Effector memory CD4-positive, alpha-beta T cell (primary cell): Measurements from ENCODE around the gene SUSD6.

ENCODE experiments used
- DNase-seq, 3 donors: peaks; one replicate each; pipeline ENCODE4 v3.0.0-alpha.2; 2020
- H3K27ac ChIP-seq: 2 replicates; pipeline ENCODE4 v1.7.0; 2013; ENCODE audit warnings: mild to moderate bottlenecking, low read length, moderate library complexity; ENCODE audit not compliant: insufficient read depth, poor library complexity, severe bottlenecking
- H3K27me3 ChIP-seq: replicated peaks from 2 replicates; pipeline ENCODE4 v1.7.0; 2013; ENCODE audit warnings: mild to moderate bottlenecking, low read length; ENCODE audit not compliant: insufficient read depth, control insufficient read depth, poor library complexity, severe bottlenecking
- H3K36me3 ChIP-seq: 2 replicates; pipeline ENCODE4 v1.7.0; 2013; ENCODE audit warnings: mild to moderate bottlenecking, low read length, moderate library complexity; ENCODE audit not compliant: control insufficient read depth, insufficient read depth
- H3K4me1 ChIP-seq: 2 replicates; pipeline ENCODE4 v1.7.0; 2013; ENCODE audit warnings: low read length, mild to moderate bottlenecking; ENCODE audit not compliant: control insufficient read depth, insufficient read depth, poor library complexity, severe bottlenecking
- H3K4me3 ChIP-seq: 2 replicates; pipeline ENCODE4 v1.7.0; 2013; ENCODE audit warnings: low read length, low read depth, mild to moderate bottlenecking; ENCODE audit not compliant: insufficient read depth, poor library complexity, severe bottlenecking
- H3K9me3 ChIP-seq: 2 replicates; pipeline ENCODE4 v1.7.0; 2013; ENCODE audit warnings: mild to moderate bottlenecking, low read length, moderate library complexity; ENCODE audit not compliant: control insufficient read depth

Gene SUSD6

GRCh38 chr14:69676723-69677122, 65.3 kb downstream of the SUSD6 start:
- peaks cover 43% of the 10 kb centered on the region for H3K4me1 ChIP-seq
- H3K4me3 ChIP-seq = no peak overlapping the region
- H3K36me3 ChIP-seq = no peaks in the 10 kb centered on the region
- no peak for DNase-seq
- H3K27me3 ChIP-seq = no peaks in the 10 kb centered on the region
- H3K9me3 ChIP-seq = no peaks in the 10 kb centered on the region
- no peak overlapping the region for H3K27ac ChIP-seq

DNA sequence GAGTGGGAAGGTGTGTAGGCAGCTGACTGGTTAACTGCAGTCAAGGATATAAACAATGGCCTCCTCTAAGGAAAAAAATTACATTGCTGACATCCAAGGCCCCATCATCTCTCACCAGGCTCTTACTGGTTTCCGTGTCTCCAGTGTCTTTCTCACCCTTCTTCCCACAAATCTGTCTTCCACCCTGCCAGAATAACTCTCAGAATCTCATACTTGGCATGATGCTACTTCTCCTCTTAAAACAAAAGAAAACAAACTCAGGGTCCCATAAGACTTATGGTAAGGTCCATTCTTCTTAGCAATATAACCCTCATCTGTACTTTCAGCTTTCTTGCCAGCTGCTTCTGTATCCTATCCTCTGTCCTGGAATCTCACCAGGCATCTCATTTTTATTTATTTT, 68.9 kb downstream of the SUSD6 start:
- Histone ChIP-seq H3K4me3 (no peak overlapping the region), H3K9me3 (no peaks in the 10 kb centered on the region), H3K27ac (no peak overlapping the region), H3K27me3 (no peaks in the 10 kb centered on the region), H3K36me3 (no peaks in the 10 kb centered on the region), H3K4me1 (peaks cover 41% of the 10 kb centered on the region)
- DNase-seq = no peak

GRCh38 chr14:69682136-69682535, 70.7 kb downstream of the SUSD6 start:
- no peaks in the 10 kb centered on the region for H3K9me3 ChIP-seq
- H3K36me3 ChIP-seq = no peaks in the 10 kb centered on the region
- no peak overlapping the region for H3K27ac ChIP-seq
- H3K4me1 ChIP-seq = peaks cover 41% of the 10 kb centered on the region
- DNase-seq = no peak
- H3K4me3 ChIP-seq = no peak overlapping the region
- H3K27me3 ChIP-seq = no peaks in the 10 kb centered on the region

GRCh38 chr14:69682621-69683263, 71.3 kb downstream of the SUSD6 start:
- peaks cover 43% of the 10 kb centered on the region for H3K4me1 ChIP-seq
- no peak overlapping the region for H3K27ac ChIP-seq
- H3K4me3 ChIP-seq = no peak overlapping the region
- no peaks in the 10 kb centered on the region for H3K36me3 ChIP-seq
- H3K27me3 ChIP-seq = no peaks in the 10 kb centered on the region
- no peak for DNase-seq
- no peaks in the 10 kb centered on the region for H3K9me3 ChIP-seq

GRCh38 chr14:69683971-69684370, 72.6 kb downstream of the SUSD6 start:
- DNase-seq = no peak

GRCh38 chr14:69684461-69685217, 73.2 kb downstream of the SUSD6 start:
- H3K4me3 ChIP-seq = peak overlapping the region; percentile 2
- DNase-seq = no peak
- peak overlapping the region; percentile 47 for H3K27ac ChIP-seq
- H3K27me3 ChIP-seq = no peaks in the 10 kb centered on the region
- H3K36me3 ChIP-seq = no peaks in the 10 kb centered on the region
- peaks cover 48% of the 10 kb centered on the region for H3K4me1 ChIP-seq
- H3K9me3 ChIP-seq = no peaks in the 10 kb centered on the region

More at GRCh38 chr14:69683971-69684370, 72.6 kb downstream of the SUSD6 start:
- Histone ChIP-seq H3K36me3 (no peaks in the 10 kb centered on the region), H3K4me3 (no peak overlapping the region), H3K27me3 (no peaks in the 10 kb centered on the region), H3K27ac (peak overlapping the region; percentile 22), H3K9me3 (no peaks in the 10 kb centered on the region), H3K4me1 (peaks cover 48% of the 10 kb centered on the region)

- Histone ChIP-seq H3K36me3 (peaks cover 2% of the 10 kb centered on the region), H3K9me3 (no peaks in the 10 kb centered on the region), H3K27ac (peak overlapping the region; percentile 47), H3K4me3 (peak overlapping the region; percentile 2), H3K4me1 (peaks cover 48% of the 10 kb centered on the region), H3K27me3 (no peaks in the 10 kb centered on the region)
- DNase-seq = peak in 1 of 3 donors; percentile 35
Measured at GRCh38 chr14:69685218-69685616, 73.8 kb downstream of the SUSD6 start.

GRCh38 chr14:69685716-69686115, 74.3 kb downstream of the SUSD6 start:
- peaks cover 7% of the 10 kb centered on the region for H3K36me3 ChIP-seq
- no peaks in the 10 kb centered on the region for H3K27me3 ChIP-seq
- peak overlapping the region; percentile 47 for H3K27ac ChIP-seq
- peaks cover 48% of the 10 kb centered on the region for H3K4me1 ChIP-seq
- no peaks in the 10 kb centered on the region for H3K9me3 ChIP-seq
- no peak overlapping the region for H3K4me3 ChIP-seq
- no peak for DNase-seq

DNA sequence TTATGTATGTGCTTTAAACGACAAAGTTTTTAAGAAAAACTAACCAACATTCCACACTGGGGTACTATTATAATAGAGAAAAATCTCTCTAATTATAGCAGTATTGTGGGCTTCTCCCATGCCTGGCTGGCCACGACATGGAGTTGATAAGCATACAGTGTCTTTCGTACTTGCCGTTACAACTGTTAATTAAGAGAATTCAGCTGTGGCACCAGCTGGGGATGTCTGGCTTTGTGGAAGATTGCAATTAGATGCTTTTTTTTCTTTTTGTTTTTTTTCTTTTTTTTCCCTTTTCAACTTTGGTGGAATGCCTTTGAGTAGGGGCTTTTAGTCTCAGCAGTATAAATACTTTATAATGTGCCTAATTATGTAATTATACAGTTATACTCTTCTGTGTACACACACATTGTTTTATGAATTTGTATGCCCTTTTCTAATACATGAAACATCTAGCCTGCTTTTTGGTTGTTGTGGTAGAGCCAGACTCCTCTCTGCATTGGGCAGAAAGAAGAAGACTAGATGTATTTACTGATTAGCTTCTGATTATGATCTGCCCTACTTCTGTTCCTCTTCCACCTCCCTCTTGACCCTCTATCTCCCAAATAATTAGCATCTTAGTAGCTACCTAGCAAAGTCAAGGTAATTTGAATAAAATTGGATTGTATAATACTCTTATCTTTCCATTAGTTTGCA, 76.4 kb downstream of the SUSD6 start:
- no peak for DNase-seq
- Histone ChIP-seq H3K4me3 (no peak overlapping the region), H3K27ac (no peak overlapping the region), H3K4me1 (peaks cover 41% of the 10 kb centered on the region), H3K9me3 (no peaks in the 10 kb centered on the region), H3K36me3 (peaks cover 14% of the 10 kb centered on the region), H3K27me3 (no peaks in the 10 kb centered on the region)

DNA sequence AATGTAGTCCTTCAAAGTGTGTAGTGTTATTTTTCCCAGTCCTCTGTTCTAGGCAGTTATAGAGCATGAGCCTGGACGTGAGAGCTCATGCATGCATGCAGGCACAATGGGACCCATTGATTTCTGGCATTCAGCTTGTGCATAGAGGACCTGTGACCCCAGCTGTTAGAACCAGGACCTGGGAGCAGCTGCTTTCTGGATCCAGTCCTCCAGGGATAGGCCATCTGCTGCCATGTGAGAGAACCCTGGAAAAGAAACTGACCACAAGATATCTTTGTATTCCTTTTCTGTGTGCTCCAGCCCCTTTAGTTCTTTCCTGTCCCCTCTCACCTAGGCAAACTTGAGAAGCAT, 76.9 kb downstream of the SUSD6 start:
- no peak for DNase-seq
- no peak overlapping the region for H3K4me3 ChIP-seq
- H3K36me3 ChIP-seq = peaks cover 14% of the 10 kb centered on the region
- H3K9me3 ChIP-seq = no peaks in the 10 kb centered on the region
- H3K27me3 ChIP-seq = no peaks in the 10 kb centered on the region
- peaks cover 35% of the 10 kb centered on the region for H3K4me1 ChIP-seq
- H3K27ac ChIP-seq = no peak overlapping the region
